Thyroid gland (tissue), 4 donors: ENCODE results near the gene TMEM45A. TPM values are rescaled to one million over a fixed set of nuclear protein-coding genes. Genes with fewer than 3 reads are reported as not detected.

ENCODE experiments used
- DNase-seq, 2 donors: peaks; one replicate each; pipeline ENCODE4 v3.0.0-alpha.2; 2019
- H3K27ac ChIP-seq, 3 donors: fragments of 200-600 bp; sonication (generic); 1 replicate in 2 of 3; 2 replicates in 1 of 3; pipeline ENCODE4 v1.5.1; 2016 to 2019; ENCODE audit warnings: mild to moderate bottlenecking in 1 of 3, moderate library complexity in 1 of 3
- H3K27me3 ChIP-seq: fragments of 200-600 bp; sonication (generic); one replicate; pipeline ENCODE4 v1.5.1; 2019
- H3K36me3 ChIP-seq, 2 donors: fragments of 200-600 bp; sonication (generic); one replicate each; pipeline ENCODE4 v1.5.1; 2016 to 2019
- H3K4me1 ChIP-seq, 2 donors: fragments of 200-600 bp; sonication (generic); one replicate each; pipeline ENCODE4 v1.5.1; 2017 to 2019
- H3K4me3 ChIP-seq, 3 donors: fragments of 200-600 bp; sonication (generic); replicated peaks in 1 of 3; 1 replicate in 2 of 3; 2 replicates in 1 of 3; pipeline ENCODE4 v1.5.1; 2016; ENCODE audit warnings: mild to moderate bottlenecking in 1 of 3
- H3K9me3 ChIP-seq: fragments of 200-600 bp; sonication (generic); one replicate; pipeline ENCODE4 v1.5.1; 2017
- CTCF ChIP-seq, 6 experiments: fragments of 200-600 bp in 3 of 6; fragments of 450-650 bp in 3 of 6; sonication (generic) in 3 of 6; IDR thresholded peaks; one replicate each; pipeline ENCODE4 v1.5.1; 2016 to 2019; ENCODE audit warnings: antibody characterized with exemption in 6 of 6, mild to moderate bottlenecking in 2 of 6, inconsistent platforms in 1 of 6, moderate library complexity in 1 of 6
- POLR2A ChIP-seq, 2 donors: fragments of 450-650 bp; IDR thresholded peaks; one replicate each; pipeline ENCODE4 v1.6.1; 2017; ENCODE audit warnings: antibody characterized with exemption in 2 of 2, mild to moderate bottlenecking in 2 of 2, moderate library complexity in 1 of 2
- WGBS, 2 donors: methylation state at CpG; one replicate each; pipeline ENCODE4 v1.1.5; 2017; 5-methylcytosine and 5-hydroxymethylcytosine counted together
- intact Hi-C: fragments of 100-400 bp; cut with DNase I; formaldehyde crosslinking; loops from one replicate; pipeline ENCODE4 v1.15.1; 2023
- total RNA-seq, 4 donors: library from RNA; depleted of rRNA; stranded (reverse); fragments of >200 nt; gene quantifications; one replicate each; pipeline ENCODE4 v1.2.3, GENCODE V29; 2016

Gene TMEM45A
- total RNA-seq, 4 donors from 2014 or later = 11.7 to 22.2 (median 14.8) TPM

DNA sequence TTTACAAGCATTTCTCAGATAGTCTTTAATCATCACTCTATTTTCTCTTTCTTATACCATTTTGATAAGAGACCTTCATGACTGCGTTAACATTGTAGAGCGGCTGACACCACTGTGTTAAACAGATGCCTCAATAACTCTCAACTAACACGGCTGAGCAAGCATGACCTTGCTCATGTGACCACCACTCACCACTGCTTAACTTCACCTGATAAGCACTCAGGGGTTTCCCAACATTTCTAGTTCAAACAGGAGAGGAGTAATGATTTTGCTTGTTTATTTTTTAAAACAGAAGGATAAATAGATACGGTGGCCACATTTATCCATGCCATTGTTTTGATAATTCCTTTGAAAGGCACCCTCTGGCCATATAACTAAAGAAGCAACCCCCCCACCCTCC is 37.7 kb upstream of the TMEM45A start:
- DNase-seq = peak; percentile 73 to 74
- Histone ChIP-seq H3K9me3 (no peaks in the 10 kb centered on the region), H3K4me3 (no peak overlapping the region), H3K27ac (peak overlapping the region in 2 of 3 donors; percentile 3 to 21), H3K27me3 (no peaks in the 10 kb centered on the region), H3K4me1 (peaks cover 5 to 12% of the 10 kb centered on the region in 2 donors), H3K36me3 (no peaks in the 10 kb centered on the region)
- WGBS, 2 donors = 29 to 36% methylated on average over 4 of the region's 4 CpGs
- intact Hi-C loops = no loop called here
- no peak for TF ChIP-seq POLR2A (IDR thresholded peaks at IDR 0.05)
- no peak for TF ChIP-seq CTCF (IDR thresholded peaks at IDR 0.05)

- Histone ChIP-seq H3K9me3 (no peaks in the 10 kb centered on the region), H3K27ac (no peak overlapping the region), H3K36me3 (no peaks in the 10 kb centered on the region), H3K4me1 (peaks cover 5 to 12% of the 10 kb centered on the region in 2 donors), H3K27me3 (no peaks in the 10 kb centered on the region), H3K4me3 (no peak overlapping the region)
- TF ChIP-seq POLR2A (IDR thresholded peaks at IDR 0.05) (no peak), CTCF (IDR thresholded peaks at IDR 0.05) (no peak)
- DNase-seq = no peak
- intact Hi-C loops = no loop called here
- WGBS, 2 donors = 97 to 99% methylated on average over 2 of the region's 2 CpGs
These were observed 36.4 kb upstream of the TMEM45A start for GRCh38 chr3:100455841-100456550.

- TF ChIP-seq POLR2A (IDR thresholded peaks at IDR 0.05) = no peak
- TF ChIP-seq CTCF (IDR thresholded peaks at IDR 0.05) = no peak
- intact Hi-C loops = no loop called here
- peaks cover 5 to 12% of the 10 kb centered on the region in 2 donors for H3K4me1 ChIP-seq
- no peak overlapping the region for H3K27ac ChIP-seq
- no peak for DNase-seq
- 94% methylated on average over 1 of the region's 1 CpG for WGBS, 2 donors
- no peak overlapping the region for H3K4me3 ChIP-seq
- no peaks in the 10 kb centered on the region for H3K27me3 ChIP-seq
- no peaks in the 10 kb centered on the region for H3K36me3 ChIP-seq
- H3K9me3 ChIP-seq = no peaks in the 10 kb centered on the region
These were observed 35.7 kb upstream of the TMEM45A start for GRCh38 chr3:100456745-100457144.

GRCh38 chr3:100457811-100458210 is 34.6 kb upstream of the TMEM45A start:
- H3K36me3 ChIP-seq = no peaks in the 10 kb centered on the region

More at GRCh38 chr3:100457811-100458210, 34.6 kb upstream of the TMEM45A start:
- H3K4me3 ChIP-seq = no peak overlapping the region
- H3K27me3 ChIP-seq = no peaks in the 10 kb centered on the region
- no peaks in the 10 kb centered on the region for H3K9me3 ChIP-seq
- intact Hi-C loops = no loop called here
- no peak overlapping the region for H3K27ac ChIP-seq
- WGBS, 2 donors = 93 to 100% methylated on average over 1 of the region's 1 CpG
- no peak for TF ChIP-seq POLR2A (IDR thresholded peaks at IDR 0.05)
- no peak for TF ChIP-seq CTCF (IDR thresholded peaks at IDR 0.05)
- H3K4me1 ChIP-seq = peaks cover 5 to 12% of the 10 kb centered on the region in 2 donors
- no peak for DNase-seq
